CD4-positive, alpha-beta T cell treated with Interleukin-4 for 4 hours (primary cell): ENCODE data around the gene ULK3.

Source experiments
- DNase-seq: peaks from one replicate; pipeline ENCODE4 v3.0.0-alpha.2; 2020

Gene ULK3

GRCh38 chr15:74794970-74795349 lies 48.0 kb downstream of the ULK3 start:
- no peak for DNase-seq

GRCh38 chr15:74794248-74794969 lies 48.5 kb downstream of the ULK3 start:
- no peak for DNase-seq

DNA sequence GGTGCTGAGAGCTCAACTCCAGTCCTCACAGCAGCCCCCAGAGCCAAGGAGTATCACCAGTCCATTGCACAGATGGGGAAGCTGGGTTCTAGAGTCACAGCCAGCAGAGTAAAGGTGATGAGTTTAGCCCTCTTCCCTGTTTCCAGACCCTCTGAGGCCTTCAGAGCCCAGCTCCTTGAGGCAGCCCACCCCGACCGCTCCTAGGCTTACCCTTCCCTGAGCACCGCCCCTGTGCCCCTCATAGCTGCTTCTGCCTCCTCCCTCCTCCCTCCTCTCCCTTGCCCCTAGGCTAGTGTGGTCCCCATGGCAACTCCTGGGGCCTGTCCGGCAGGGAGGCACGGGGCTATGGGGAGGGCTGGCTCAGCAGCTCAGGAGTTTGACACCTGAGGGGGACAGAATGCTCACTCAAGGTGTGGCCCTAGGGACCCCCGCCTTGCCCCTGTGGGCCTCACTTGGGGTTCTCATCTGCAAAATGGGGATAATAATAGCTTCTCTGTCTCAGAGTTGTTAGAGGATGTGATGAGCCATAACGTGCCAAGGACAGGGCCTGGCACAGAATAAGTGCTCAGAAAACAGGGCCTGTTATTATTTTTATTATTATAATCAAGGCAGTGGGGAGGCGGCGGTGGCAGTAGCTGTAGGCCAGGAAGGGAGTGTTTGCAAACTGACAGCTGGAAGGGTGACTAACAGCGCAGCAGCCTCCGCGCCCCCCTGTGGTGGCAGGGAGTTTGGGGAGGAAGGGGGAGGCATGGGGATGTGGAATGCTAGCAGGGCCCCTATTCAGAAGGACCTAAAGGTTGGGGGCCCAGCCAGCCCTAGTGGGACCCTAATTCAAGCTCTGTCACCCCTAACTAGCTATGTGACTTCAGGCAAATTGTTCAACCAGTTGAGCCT lies 49.6 kb downstream of the ULK3 start:
- peak; percentile 75 for DNase-seq

GRCh38 chr15:74792227-74793016 lies 50.5 kb downstream of the ULK3 start:
- DNase-seq, result no peak

- DNase-seq, result no peak
Measured at GRCh38 chr15:74791667-74792066, 51.3 kb downstream of the ULK3 start.

DNA sequence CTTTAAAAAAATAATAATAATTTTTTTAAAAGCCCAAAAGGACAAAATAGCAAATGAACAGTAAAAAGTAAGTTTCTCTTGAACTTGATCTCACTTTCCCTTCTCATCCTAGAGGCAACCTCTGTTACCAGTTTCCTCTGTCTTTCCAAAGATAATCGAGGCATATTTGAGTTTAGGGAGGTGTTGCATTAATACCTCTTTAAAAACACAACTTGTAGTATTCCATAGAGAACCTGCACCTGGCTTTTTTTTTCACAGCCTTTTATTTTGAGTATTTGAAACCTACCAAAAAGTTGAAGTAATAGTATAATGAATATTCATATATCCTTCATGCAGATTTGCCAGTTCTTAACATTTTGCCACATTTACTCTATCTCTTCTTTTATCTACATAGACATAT lies 51.9 kb downstream of the ULK3 start:
- DNase-seq, result no peak

DNA sequence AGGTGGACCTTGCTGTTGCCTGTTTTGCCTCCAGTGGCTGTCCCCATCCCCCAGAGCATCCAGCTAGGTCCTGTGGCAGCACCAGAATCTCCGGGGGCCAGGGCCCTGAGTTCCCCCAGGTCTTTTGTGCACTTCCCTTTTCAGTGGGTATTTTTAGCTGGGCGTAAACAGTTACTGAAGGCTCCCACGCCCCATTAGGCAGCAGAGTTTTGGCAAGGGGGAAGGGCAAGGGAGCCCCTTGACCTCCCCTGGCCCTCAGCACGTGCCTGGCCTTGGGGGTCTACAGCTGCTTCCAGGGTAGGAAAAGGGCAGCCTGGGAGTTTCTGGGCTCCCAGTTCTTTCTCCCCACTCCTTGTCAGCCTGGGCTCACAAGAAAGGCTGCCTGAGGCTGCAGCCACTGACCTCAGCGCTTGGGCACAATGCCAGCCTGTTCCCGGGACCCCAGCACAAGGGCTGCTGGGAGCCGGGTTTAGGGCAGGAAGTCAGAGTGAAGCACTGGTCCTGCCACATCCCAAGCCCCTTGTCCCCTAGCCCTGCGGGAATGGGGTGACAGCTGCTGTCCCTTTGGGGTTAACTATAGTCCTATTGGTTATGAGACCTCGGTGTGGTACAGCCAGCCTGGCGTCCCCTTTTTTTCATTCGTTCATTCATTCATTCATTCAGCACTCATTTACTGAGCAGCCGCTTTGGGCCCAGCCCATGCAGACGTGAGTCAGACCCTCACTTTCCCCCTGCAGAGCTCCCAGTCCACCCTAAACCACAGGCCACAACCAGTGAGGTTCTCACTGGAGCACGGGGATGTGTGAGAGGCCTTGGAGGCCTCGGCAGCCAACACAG lies 52.7 kb downstream of the ULK3 start:
- peak; percentile 57 for DNase-seq

DNA sequence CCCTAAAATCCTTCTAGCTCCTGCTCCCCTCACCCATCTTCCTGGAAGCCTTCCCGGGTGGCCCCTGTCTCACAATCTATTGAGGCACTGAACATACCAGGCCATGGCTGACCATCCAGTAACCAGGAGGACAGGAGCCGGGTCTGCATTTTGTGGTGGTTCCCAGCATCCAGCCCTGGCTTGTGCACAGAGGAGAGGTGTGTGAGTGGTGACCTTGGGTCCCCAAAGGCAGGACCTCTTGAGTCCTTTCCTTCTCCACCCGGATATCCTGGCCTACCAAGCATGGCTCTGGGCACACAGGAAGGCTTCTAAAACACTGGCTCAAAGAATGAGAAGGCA lies 53.2 kb downstream of the ULK3 start:
- DNase-seq, result no peak

DNA sequence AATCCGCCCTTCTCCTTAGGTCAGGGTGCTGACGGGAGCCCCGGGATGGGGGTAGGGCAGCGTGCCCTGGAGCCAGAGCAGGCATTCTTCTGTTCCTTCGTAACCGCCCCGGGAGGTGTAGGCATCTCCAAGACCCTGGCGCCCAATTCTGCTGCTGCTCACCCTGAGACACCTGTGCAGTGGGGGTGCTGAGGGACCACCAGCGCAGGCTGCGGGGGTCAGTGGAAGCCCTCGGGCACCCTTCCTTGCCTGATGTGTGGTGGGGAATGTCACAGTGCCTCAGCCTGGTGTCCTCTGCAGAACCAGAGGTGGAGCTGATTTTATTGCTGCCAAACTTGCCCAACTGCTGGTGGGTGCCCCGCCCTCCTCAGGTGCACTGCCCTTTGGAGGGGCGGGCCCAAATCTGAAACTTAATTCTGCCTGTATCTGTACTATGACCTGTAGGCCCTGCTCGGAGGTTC lies 53.8 kb downstream of the ULK3 start:
- DNase-seq, result no peak

GRCh38 chr15:74788683-74789151 lies 54.2 kb downstream of the ULK3 start:
- peak; percentile 55 for DNase-seq

DNA sequence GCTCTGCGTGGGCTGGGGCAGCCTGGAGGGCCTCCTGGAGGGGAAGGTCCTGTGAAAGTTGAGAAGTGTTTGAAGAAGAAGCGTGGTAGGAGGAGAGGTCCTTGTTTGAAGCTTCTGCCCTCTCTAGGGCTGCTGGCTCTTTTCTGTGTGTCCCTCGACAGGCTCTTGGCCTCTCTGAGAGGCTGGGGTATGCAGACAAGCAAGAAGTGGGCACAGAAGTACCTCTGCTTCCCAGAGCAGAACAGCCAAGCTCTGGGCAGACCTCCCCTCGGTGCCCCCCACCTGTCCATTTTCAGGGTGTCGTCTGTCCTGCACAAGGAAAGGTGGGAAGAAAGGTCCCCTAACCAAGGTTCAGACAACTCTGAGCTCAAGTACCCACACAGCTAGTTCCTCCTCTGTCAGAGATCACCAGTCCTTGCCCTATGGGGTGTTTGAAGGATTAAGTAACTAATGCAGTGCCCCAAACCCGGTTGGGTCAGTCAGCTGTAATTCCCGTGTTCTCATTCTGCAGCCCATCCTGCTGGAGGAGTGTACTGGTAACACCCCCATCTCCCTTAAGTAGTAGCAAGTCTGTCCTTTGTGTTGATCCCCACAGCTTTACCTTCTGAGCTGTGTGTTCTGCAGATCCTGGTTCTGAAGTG lies 54.8 kb downstream of the ULK3 start:
- no peak for DNase-seq

GRCh38 chr15:74787251-74788041 lies 55.5 kb downstream of the ULK3 start:
- peak; percentile 93 for DNase-seq

- DNase-seq, result no peak
Measured at GRCh38 chr15:74786551-74787165, 56.3 kb downstream of the ULK3 start.
